DMS53 (cell line): ENCODE data around the gene GUCY2C.
"Not testable (repeated sequence)": the region's sequence is repeated elsewhere in the genome, so short reads cannot be mapped to it uniquely, and the experiment has no call there.

Experiments
- DNase-seq: peaks from one replicate; lab custom pipeline; 2025; lab: John Stamatoyannopoulos, UW

The GUCY2C gene

GRCh38 chr12:14682231-14682630 is 14.2 kb downstream of the GUCY2C start:
- DNase-seq: not testable (repeated sequence)

- no peak for DNase-seq
Measured at GRCh38 chr12:14681625-14682024, 14.8 kb downstream of the GUCY2C start.

GRCh38 chr12:14681190-14681589 is 15.2 kb downstream of the GUCY2C start:
- no peak for DNase-seq

GRCh38 chr12:14678547-14679150 is 17.8 kb downstream of the GUCY2C start:
- DNase-seq: no peak

- no peak for DNase-seq
Measured at GRCh38 chr12:14668591-14668990, 27.8 kb downstream of the GUCY2C start.

GRCh38 chr12:14665354-14666348 is 30.7 kb downstream of the GUCY2C start:
- peak; percentile 100 for DNase-seq

- peak; percentile 95 for DNase-seq
Measured at GRCh38 chr12:14664434-14665023, 31.9 kb downstream of the GUCY2C start.

GRCh38 chr12:14663002-14663401 is 33.4 kb downstream of the GUCY2C start:
- no peak for DNase-seq

- DNase-seq: no peak
Measured at GRCh38 chr12:14656846-14657245, 39.6 kb downstream of the GUCY2C start.

- no peak for DNase-seq
Measured at GRCh38 chr12:14655284-14655683, 41.1 kb downstream of the GUCY2C start.

GRCh38 chr12:14654842-14655241 is 41.6 kb downstream of the GUCY2C start:
- peak; percentile 57 for DNase-seq

GRCh38 chr12:14654416-14654815 is 42.0 kb downstream of the GUCY2C start:
- DNase-seq: no peak

- DNase-seq: no peak
Measured at GRCh38 chr12:14652483-14652882, 43.9 kb downstream of the GUCY2C start.

- no peak for DNase-seq
Measured at GRCh38 chr12:14651371-14651770, 45.0 kb downstream of the GUCY2C start.

- no peak for DNase-seq
Measured at GRCh38 chr12:14650789-14651188, 45.6 kb downstream of the GUCY2C start.

- no peak for DNase-seq
Measured at GRCh38 chr12:14647028-14647750, 49.2 kb downstream of the GUCY2C start.

GRCh38 chr12:14643251-14643650 is 53.1 kb downstream of the GUCY2C start:
- DNase-seq: peak; percentile 54

- no peak for DNase-seq
Measured at GRCh38 chr12:14638066-14638465, 58.3 kb downstream of the GUCY2C start.

- no peak for DNase-seq
Measured at GRCh38 chr12:14635776-14636175, 60.6 kb downstream of the GUCY2C start.

- no peak for DNase-seq
Measured at GRCh38 chr12:14630793-14631192, 65.6 kb downstream of the GUCY2C start.

GRCh38 chr12:14629832-14630710 is 66.3 kb downstream of the GUCY2C start:
- peak; percentile 95 for DNase-seq
